EL (cell line): ENCODE data around the gene ATP11A.
"Not testable (repeated sequence)": the region's sequence is repeated elsewhere in the genome, so short reads cannot be mapped to it uniquely, and the experiment has no call there.

Experiments used
- DNase-seq: peaks from one replicate; pipeline ENCODE4 v3.0.0-alpha.2; 2016

ATP11A gene

DNA sequence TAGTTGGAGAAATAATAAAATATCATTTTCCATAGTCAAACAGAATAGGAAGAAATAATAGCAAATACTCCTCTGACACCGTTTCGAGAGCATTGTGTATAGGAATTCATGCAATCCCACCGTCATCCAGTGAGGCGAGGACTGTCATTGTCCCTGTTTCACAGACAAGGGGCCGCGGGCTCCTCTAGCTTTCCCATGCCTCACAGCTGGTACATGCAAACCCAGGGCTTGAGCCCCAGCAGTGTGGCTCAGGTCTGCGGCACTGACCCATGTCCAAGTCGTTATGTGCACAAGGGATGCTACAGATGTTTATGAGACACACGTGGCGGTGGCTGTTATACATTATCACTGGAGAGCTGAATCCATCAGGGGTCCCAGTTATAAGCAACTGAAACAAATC is 18.5 kb upstream of the ATP11A start:
- DNase-seq = no peak

DNA sequence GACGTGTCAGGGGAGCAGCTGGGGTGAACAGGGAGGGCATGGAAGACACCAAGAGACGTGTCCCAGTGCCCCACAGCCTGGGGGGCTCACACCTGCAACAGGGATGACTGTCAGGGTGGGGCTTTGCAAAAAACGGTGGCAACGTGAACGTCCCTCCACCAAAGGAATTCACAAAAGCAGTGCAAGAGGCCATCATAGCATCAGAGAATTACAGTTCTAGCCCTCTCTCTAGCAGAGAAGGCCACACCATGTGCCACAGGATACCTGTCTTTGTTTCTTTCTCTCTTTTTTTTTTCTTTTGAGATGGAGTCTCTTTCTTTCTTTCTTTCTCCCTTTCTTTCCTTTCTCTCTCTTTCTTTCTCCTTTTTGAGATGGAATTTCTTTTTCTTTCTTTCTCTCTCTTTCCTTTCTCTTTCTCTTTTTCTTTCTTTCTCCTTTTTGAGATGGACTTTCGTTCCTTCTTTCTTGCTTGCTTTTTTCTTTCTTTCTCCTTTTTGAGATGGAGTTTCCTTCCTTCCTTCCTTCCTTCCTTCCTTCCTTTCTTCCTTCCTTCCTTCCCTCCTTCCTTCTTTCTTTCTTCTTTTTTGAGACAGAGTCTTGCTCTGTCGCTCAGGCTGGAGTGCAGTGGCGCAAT is 17.1 kb upstream of the ATP11A start:
- DNase-seq = no peak

DNA sequence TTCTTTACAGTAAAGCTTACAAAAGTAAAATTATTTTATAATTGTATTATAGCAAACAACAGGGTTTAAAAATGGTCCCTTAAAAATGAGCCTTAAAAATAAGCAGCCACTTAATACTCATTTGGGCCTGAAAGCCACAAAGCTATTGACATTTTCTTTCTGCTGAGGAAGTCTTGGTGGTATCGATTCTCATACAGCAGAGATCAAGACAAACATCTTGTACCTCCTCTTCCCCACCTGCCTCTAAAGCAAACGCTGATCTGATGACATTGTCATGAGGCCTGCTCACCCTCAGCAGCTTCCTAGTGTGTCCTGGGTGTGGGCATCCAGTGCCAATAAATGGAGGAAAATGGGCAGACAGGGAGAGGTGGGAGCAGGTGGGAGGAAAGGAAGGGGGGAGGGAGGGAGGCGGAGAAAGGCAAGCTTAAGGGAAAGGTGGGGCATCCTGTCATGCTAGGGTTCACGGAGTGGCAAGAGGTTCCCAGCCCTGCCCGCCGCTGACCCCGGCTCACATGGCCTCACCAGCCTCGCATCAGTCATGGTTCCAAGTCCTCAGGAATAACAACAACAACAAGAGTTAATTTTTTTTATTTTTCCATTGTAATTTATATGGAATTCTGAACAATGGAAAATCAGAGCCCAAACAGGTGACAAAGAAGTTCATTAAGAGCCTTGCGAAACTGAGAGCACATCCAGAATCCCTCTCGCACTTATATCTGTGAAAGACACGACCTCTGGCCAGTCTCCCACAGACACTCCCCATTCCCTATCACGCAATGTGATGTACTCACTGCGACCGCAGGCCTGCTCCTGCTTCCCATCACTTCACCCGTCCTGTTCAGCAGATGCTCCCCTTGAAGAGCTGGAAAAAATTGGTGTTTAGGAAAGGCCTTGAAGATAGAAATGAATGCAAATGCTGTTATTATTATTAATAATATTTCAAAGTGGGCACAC is 15.1 kb upstream of the ATP11A start:
- DNase-seq = no peak

DNA sequence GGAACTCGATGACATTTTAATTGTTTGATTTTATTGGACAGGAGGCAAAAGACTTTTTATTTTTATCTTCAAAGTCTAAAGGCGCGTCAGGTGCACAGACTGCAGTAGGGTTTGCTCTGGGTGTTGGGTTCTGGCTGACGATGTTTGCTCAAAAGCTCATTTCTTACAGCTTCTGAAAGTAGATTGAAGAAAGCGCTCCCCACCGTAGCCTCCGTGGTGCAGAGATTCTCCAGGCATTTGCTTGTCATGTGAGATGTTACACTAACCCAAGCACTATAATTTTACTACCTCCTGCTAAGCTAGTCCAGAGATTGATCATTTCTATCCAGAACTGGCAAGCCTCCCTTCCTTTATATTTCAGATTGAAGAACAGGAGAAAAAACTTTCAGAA is 14.5 kb upstream of the ATP11A start:
- DNase-seq = no peak

DNA sequence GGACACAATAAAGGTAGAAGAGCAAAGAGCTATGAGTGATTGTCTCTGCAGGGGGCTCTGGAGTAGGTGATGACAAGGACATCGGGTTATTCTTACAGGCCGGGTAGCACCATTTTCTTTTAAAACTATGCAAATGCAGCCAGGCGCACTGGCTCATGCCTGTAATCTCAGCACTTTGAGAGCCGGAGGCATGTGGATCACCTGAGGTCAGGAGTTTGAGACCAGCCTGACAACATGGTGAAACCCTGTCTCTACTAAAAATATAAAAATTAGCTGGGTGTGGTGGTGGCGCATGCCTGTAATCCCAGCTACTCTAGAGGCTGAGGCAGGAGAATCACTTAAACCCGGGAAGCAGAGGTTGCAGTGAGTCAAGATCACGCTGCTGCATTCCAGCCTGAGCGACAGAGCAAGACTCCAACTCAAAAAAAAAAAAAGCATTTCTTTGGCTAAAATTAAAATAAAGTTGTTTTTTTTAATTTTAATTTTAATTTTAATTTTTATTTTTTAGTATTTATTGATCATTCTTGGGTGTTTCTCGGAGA is 12.3 kb upstream of the ATP11A start:
- not testable (repeated sequence) for DNase-seq

DNA sequence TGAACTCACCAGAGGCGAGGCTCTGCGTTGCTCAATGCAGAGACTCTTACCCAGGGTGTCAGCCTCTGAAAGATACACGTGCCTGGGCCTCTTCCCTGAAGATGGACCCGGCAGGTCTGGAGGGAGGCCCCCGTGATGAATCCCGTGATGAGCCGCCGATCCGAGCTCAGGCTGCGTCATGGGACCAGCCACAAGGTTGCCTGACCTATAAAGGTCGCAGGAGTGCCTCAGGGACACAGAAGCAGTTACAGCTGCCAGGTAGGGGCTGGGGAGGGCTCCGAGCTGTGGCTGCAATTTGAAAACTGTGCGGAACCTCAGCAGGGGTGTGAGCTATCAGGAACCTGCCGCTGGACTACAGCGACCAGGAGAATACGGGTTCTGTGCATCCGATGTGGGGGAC is 10.5 kb upstream of the ATP11A start:
- no peak for DNase-seq

DNA sequence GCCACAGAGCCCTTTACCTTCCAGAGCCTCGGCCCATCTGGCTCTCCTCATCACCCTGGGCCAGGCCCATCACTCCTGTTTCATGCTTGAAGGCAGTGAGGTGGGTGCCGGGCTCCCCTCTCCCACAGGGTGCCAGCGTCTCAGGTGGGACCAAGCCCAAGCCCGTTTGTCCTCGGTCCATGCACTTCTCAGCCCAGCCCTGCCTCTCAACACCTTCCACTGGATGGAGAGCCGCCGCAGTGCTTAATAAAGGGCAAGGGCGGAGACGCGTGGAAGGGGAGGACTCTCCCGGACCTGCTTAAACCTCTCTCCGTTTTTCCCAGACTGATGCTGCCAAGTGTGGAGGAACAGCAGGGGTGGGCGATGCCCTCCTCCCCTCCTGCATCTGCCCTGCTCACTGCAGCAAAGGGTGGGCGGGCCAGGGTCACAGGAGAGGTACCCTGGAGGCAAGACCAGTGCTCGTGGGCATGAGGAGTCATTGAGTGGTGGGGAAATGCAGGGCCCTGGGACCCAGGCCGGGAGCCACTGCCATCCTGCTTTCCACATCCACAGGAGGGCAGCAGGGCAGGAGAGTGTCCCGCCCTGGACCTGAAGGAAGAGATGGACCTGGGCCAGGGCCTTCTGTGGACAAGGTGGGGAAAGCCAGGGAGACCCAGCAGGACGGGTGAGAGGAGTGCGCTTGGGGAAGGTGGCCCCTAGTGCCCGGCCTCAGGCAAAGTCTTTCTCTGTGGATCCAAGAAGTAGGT is 9.7 kb upstream of the ATP11A start:
- no peak for DNase-seq

DNA sequence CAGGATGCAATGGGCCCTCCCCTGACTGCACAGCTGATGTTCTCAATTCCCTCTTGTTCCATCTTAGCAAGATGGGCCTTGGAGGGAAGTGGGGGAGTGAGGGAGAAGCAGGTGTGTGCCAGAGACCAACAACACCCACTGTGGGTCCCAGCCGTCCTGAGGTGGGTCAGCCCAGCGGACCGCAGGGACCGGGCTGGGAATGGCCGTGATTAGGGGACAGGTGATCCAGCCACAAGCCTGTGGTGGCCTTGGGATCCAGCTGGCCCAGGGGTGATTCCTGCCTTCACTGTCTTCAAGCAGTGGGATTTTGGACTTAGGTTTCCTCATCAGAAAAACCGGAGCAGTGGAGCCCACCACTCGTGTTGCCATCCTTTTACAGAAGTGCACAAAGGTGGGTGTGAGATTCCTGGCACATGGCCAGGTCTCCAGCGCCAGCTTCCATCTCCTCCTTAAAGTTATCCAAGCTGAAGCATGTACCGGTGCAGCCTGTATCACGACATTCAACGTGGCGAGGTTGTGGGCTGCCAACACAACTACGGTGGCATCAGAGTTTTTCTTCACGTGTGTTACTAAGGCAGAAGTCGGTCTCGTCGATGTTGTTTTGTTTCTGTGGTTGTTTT is 9.0 kb upstream of the ATP11A start:
- no peak for DNase-seq

DNA sequence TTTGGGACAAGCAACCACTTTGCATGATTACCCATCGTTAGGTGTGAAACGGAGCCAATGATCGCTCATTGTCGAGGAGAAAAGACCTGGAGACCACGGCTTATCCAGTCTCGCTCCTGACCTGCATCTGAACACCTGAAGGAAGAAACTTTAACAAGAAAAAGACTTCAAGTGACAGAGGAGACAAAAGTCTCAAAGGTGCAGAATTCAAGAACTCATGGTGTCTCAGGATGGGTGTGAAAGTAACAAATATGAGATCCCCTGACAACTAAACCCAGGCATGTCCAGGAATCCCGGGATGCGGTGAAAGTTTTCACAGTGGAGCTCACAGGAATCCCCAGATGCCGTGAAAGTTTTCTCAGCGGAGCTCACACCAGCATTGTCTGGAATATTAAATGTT is 6.3 kb upstream of the ATP11A start:
- no peak for DNase-seq

DNA sequence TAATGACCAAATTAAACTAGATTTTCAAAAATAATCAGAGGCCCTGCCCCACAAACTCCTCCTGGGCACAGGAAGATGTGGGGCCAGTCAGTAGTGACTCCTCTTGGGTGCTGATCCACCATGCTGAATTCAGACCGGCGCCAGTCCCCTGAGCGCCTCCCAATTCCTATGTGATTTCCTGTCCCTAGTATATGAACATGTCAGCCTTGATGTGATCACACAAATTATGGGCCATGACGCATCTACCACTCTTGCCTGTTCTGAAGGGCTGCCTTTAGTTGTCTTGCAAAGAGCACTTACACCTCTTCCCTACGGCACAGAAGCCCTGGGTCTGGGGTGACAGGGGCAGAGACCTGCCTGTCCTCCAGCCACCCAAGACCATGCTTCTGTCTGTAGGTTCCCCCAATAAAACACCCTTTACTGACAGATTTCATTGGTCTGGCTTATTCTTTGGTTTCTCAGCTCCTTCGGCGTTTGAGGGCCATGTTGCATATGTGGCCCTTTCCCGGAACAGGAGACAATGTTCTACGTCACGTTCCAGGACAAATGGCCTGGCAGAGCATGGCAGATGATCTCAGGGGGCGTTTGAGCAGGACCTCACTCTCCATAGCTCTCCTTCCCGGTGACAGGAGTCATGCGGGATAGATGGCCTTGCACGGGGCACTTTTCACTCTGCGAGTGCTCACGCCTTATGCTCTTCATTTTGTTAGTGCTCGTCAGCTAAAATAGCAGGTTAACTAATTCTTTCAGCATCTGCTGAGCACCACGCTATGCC is 5.6 kb upstream of the ATP11A start:
- DNase-seq = no peak

DNA sequence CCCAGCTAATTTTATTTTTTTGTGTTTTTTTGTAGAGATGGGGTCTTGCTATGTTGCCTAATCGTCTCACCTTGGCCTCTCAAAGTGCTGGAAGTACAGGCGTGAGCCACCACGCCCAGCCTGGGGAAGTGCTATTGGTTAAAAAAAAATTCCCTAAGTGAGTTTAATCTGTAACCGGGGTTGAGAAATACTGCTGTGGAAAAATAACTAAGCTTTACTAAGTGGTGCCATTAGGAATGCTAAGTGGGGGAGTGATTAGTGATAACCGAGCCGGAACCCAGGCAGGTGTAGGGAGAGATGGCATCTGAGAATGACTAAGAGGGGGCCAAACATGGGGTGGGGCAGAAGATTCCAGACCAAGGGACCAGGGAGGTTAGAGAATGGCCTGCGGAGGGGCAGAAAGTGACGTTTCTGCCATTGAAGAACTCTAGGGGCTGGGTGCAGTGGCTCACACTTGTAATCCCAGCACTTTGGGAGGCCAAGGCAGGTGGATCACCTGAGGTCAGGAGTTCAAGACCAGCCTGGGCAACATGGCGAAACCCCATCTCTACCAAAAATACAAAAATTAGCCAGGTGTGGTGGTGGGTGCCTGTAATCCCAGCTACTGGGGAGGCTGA is 4.5 kb upstream of the ATP11A start:
- not testable (repeated sequence) for DNase-seq

DNA sequence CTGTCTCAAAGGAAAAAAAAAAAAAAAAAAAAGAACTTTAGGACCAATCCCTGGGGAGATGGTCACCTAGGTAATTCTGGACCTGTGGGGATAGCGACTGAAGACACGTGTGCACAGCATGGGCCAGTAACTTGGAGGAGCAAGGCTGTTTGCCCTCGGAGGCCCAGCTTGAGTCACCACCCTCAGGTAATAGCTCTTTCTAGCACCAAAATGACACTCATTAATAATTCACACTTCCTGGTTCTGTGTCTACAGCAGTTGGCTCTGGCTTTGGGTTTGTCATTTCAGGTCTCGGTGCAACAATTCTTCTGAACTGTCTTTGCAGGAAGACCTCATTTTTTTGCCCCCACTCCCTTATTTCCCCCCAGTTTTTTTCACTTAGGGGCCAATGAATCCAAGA is 3.9 kb upstream of the ATP11A start:
- DNase-seq = no peak

DNA sequence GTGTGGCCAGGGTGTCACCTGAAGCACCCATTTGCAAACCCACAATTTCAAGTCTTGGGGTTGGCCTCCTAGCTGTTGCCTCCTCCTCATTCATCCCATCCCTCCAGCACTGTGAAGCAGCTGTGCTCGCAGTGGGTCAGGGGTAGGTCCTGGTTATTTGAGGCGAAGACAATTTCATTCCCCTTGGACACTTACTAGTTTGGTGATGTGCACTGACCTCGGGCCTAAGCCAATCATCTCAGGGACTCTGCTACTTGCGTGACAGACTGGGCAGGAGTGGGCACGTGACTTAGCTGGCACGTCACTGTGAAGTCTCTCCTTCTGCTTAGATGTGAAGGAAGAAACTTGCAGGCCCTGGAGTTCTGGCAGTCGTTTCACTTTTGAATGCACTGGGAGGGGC is 3.5 kb upstream of the ATP11A start:
- DNase-seq = no peak

DNA sequence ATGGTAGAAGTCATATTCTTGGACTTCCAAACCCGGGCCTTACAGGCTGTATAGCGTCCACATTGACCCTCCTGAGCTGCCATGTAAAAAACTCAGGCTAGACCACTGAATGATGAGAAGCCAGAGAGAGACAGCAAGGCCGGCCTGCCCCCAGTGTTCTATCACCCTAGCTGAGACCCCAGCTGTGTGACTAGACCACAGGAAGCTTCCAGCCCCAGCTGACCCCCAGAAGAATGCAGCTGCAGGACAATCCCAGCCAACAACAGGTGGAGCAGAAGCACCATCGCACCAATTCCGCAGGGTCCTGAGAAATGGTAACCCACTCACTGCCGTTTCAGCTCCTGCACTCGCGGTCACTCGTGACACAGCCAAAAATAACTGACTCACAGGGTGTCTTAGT is 2.9 kb upstream of the ATP11A start:
- no peak for DNase-seq

DNA sequence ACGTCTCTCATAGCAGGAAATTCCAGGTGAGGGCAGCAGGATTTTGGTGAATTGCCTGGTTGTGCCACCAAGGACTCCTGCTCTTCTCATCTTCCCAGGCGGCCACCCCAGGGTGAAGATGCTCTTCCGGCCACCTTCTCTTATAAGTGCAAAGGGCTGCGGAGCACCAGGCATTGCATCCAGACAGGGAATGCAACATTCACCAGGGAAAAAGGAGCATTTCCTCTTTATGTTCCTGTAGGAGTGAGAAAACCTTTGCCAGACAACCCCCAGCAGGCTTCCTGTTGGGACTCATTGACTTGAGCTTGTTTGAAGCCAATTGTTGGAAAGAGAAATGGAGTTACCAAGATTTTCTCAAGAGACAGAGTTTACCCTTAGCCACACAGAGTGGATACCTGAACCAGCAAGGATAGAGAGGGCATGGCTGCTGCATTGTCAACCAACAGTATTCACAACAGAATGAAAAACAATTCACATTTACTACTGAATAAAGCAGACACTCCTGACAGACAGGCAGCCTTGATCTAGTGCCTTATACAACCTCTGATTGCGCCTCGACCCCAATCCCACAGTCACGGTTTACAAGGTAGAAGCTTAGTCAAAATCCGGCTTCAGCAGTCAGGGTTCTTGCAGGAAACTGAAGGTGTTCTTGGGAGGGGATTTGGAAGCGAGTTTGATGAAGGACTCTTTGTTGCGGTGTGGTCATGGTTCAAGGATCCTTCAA is 1.8 kb upstream of the ATP11A start:
- DNase-seq = no peak

DNA sequence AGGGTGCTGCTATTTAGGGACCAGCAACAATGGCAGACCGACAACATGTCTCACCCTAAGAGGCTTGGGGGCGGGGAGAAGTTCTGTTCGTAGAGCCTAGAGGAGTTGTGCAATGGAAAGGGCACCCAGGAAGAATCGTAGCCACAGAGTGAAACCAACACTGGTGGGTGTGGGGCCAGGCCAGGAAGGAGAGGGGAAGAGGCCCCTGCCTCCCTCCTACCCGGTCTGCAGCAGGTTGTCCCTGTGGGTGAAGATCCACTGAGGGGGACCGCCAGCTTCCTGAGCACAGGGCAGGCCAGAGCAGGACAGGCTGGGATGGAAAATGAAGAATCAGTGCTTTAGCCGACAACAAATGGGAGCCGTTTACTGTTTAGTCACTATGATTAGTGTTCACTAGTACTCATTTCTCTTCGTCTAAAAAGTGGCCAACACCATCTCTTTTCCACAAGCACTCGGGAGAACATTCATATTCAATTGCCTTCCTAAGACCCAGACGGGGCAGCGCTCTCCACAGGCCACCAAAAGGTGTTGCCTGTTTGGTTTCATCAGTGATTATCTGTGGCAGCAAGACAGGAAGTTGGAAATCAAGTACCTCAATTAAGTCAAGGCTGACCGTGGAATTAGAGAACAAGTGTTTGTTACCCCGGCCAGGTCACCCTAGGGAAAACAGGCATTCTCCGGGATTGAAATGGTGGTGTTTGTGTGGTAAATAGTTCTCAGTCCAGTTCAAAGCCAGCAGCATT is 1.1 kb upstream of the ATP11A start:
- peak; percentile 11 for DNase-seq

DNA sequence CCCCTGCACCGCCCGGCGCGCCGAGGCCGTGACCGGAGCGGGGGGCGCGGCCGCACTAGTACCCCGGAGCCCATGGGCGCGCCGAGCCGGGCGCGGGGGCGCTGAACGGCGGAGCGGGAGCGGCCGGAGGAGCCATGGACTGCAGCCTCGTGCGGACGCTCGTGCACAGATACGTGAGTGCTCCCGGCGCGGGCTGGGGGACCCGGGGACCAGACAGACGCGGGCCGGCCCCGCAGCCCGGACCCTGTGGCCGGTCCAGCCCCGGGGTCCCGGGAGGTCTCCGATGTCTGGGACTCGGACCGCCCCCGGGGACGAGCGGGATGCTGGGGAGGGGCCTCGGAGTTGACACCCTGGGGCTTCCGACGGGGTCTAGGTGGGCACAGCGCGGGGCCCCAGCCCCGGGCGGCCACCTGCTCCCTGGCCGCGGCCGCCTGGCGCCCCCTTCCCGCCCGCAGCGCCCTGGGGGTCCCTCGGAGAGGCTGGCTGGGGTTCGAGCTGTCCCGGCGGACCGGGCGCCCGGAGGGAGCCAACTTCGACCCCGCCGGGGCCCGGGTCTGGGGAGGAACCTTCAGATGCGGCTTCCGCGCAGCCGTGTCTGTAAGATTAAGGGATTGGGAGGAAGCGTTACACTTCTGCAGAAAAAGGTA is 568 bp downstream of the ATP11A start:
- peak; percentile 45 for DNase-seq

DNA sequence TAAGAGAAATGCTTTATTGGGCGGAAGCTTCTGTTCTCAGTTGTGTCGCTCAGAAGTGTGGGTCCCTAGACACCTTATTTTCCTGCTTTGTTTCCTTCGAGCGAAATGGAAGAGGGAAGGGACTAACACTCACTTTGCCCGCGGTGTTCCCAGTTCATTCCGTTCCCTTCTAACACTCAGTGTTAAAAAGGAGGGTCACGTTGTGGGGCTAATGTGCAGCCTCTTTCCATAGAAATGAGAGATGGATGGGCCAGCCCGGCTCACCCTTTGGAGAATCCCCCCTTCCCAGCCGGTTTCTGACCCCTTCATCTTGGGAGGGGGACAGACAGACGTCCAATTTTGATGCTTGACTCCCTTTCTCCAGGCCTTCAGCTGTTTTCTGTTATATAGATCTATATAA is 2.3 kb downstream of the ATP11A start:
- no peak for DNase-seq

DNA sequence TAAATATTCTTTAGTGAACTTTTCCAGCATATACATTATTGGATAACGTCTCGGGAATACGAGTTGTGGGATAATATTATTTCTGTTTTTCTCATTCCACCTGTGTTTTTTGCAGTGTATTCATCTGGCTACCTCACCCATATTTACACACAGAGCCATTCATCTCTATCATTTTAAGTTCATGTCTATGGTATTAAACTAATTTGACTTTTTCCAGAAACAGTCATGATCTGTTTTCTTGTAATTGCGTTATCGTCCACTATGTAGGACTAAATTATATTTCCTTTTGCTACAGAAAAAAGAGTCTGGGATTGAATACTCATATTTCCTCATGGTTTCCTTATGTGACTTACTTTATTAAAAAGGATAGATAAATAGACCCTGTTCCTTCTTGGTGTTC is 2.7 kb downstream of the ATP11A start:
- no peak for DNase-seq
